ENCODE measurements around the gene ABCA10.

- TF ChIP-seq MEIS1 (CRISPR knock-in tag; IDR thresholded peaks at IDR 0.05; ENCODE audit: borderline replicate concordance) (no peak), ATF2 (CRISPR knock-in tag; IDR thresholded peaks at IDR 0.05) (no peak), ZNF770 (CRISPR knock-in tag; IDR thresholded peaks at IDR 0.05) (no peak), TOE1 (CRISPR knock-in tag; IDR thresholded peaks at IDR 0.05) (no peak), ZBTB7A (CRISPR knock-in tag; IDR thresholded peaks at IDR 0.05) (no peak), SAP130 (CRISPR knock-in tag; IDR thresholded peaks at IDR 0.05; ENCODE audit: low read depth) (no peak), REST (IDR thresholded peaks at IDR 0.05; ENCODE audit: borderline replicate concordance in 1 of 2, low read depth in 1 of 2, low read length in 2 of 2) (no peak)
- TF ChIP-seq, protein P1, sequence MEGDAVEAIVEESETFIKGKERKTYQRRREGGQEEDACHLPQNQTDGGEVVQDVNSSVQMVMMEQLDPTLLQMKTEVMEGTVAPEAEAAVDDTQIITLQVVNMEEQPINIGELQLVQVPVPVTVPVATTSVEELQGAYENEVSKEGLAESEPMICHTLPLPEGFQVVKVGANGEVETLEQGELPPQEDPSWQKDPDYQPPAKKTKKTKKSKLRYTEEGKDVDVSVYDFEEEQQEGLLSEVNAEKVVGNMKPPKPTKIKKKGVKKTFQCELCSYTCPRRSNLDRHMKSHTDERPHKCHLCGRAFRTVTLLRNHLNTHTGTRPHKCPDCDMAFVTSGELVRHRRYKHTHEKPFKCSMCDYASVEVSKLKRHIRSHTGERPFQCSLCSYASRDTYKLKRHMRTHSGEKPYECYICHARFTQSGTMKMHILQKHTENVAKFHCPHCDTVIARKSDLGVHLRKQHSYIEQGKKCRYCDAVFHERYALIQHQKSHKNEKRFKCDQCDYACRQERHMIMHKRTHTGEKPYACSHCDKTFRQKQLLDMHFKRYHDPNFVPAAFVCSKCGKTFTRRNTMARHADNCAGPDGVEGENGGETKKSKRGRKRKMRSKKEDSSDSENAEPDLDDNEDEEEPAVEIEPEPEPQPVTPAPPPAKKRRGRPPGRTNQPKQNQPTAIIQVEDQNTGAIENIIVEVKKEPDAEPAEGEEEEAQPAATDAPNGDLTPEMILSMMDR (CRISPR knock-in tag; IDR thresholded peaks at IDR 0.05), result no peak
- TF ChIP-seq, protein P2, sequence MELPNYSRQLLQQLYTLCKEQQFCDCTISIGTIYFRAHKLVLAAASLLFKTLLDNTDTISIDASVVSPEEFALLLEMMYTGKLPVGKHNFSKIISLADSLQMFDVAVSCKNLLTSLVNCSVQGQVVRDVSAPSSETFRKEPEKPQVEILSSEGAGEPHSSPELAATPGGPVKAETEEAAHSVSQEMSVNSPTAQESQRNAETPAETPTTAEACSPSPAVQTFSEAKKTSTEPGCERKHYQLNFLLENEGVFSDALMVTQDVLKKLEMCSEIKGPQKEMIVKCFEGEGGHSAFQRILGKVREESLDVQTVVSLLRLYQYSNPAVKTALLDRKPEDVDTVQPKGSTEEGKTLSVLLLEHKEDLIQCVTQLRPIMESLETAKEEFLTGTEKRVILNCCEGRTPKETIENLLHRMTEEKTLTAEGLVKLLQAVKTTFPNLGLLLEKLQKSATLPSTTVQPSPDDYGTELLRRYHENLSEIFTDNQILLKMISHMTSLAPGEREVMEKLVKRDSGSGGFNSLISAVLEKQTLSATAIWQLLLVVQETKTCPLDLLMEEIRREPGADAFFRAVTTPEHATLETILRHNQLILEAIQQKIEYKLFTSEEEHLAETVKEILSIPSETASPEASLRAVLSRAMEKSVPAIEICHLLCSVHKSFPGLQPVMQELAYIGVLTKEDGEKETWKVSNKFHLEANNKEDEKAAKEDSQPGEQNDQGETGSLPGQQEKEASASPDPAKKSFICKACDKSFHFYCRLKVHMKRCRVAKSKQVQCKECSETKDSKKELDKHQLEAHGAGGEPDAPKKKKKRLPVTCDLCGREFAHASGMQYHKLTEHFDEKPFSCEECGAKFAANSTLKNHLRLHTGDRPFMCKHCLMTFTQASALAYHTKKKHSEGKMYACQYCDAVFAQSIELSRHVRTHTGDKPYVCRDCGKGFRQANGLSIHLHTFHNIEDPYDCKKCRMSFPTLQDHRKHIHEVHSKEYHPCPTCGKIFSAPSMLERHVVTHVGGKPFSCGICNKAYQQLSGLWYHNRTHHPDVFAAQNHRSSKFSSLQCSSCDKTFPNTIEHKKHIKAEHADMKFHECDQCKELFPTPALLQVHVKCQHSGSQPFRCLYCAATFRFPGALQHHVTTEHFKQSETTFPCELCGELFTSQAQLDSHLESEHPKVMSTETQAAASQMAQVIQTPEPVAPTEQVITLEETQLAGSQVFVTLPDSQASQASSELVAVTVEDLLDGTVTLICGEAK (IDR thresholded peaks at IDR 0.05), result no peak
- TF ChIP-seq, protein P2 (CRISPR knock-in tag; IDR thresholded peaks at IDR 0.05), result no peak
- TF ChIP-seq, protein P3, sequence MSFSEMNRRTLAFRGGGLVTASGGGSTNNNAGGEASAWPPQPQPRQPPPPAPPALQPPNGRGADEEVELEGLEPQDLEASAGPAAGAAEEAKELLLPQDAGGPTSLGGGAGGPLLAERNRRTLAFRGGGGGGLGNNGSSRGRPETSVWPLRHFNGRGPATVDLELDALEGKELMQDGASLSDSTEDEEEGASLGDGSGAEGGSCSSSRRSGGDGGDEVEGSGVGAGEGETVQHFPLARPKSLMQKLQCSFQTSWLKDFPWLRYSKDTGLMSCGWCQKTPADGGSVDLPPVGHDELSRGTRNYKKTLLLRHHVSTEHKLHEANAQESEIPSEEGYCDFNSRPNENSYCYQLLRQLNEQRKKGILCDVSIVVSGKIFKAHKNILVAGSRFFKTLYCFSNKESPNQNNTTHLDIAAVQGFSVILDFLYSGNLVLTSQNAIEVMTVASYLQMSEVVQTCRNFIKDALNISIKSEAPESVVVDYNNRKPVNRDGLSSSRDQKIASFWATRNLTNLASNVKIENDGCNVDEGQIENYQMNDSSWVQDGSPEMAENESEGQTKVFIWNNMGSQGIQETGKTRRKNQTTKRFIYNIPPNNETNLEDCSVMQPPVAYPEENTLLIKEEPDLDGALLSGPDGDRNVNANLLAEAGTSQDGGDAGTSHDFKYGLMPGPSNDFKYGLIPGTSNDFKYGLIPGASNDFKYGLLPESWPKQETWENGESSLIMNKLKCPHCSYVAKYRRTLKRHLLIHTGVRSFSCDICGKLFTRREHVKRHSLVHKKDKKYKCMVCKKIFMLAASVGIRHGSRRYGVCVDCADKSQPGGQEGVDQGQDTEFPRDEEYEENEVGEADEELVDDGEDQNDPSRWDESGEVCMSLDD (CRISPR knock-in tag; IDR thresholded peaks at IDR 0.05; ENCODE audit: borderline replicate concordance), result no peak
These were observed 124.9 kb downstream of the ABCA10 start for GRCh38 chr17:69103557-69104233.
